Prostate gland (tissue), 2 donors: ENCODE data around the gene VWA5B2.

Experiments used
- CTCF ChIP-seq, 4 experiments: fragments of 200-600 bp in 2 of 4; fragments of 450-650 bp in 2 of 4; sonication (generic) in 2 of 4; IDR thresholded peaks; 1 replicate in 3 of 4; 2 replicates in 1 of 4; pipeline ENCODE4 v1.5.1; 2016 to 2019; ENCODE audit warnings: antibody characterized with exemption in 4 of 4, mild to moderate bottlenecking in 2 of 4, moderate library complexity in 2 of 4
- POLR2A ChIP-seq: fragments of 450-650 bp; IDR thresholded peaks from one replicate; pipeline ENCODE4 v1.6.1; 2016; ENCODE audit warnings: antibody characterized with exemption, mild to moderate bottlenecking
- POLR2AphosphoS5 ChIP-seq: sonication (generic); formaldehyde crosslinking; IDR thresholded peaks from one replicate; pipeline ENCODE4 v1.6.1; 2017; ENCODE audit warnings: antibody characterized with exemption

- peak in 3 of 4 experiments; percentile 35 to 72 (median 58) for TF ChIP-seq CTCF (IDR thresholded peaks at IDR 0.05)
- TF ChIP-seq POLR2AphosphoS5, result no peak
- no peak for TF ChIP-seq POLR2A
Observed at GRCh38 chr3:184241447-184242296, 12.3 kb downstream of the VWA5B2 start.
